Parathyroid adenoma (tissue), 2 donors: ENCODE results near the gene MSLN.

Experiments used
- H2AFZ ChIP-seq: fragments of 300-600 bp; sonication (generic); one replicate; pipeline ENCODE4 v1.7.0; 2017; ENCODE audit warnings: antibody characterized with exemption, mild to moderate bottlenecking
- H3K27ac ChIP-seq: fragments of 300-600 bp; sonication (generic); one replicate; pipeline ENCODE4 v1.7.0; 2017
- H3K27me3 ChIP-seq: fragments of 300-600 bp; sonication (generic); one replicate; pipeline ENCODE4 v1.7.0; 2017; ENCODE audit warnings: low read length; ENCODE audit not compliant: control insufficient read depth, insufficient read depth
- H3K36me3 ChIP-seq: fragments of 300-600 bp; sonication (generic); one replicate; pipeline ENCODE4 v1.7.0; 2017; ENCODE audit warnings: low read length; ENCODE audit not compliant: control insufficient read depth, insufficient read depth
- H3K4me1 ChIP-seq: fragments of 300-600 bp; sonication (generic); one replicate; pipeline ENCODE4 v1.7.0; 2017; ENCODE audit warnings: control low read depth
- H3K4me2 ChIP-seq: fragments of 300-600 bp; sonication (generic); one replicate; pipeline ENCODE4 v1.7.0; 2017; ENCODE audit warnings: low read length
- H3K4me3 ChIP-seq: fragments of 300-600 bp; sonication (generic); one replicate; pipeline ENCODE4 v1.7.0; 2017; ENCODE audit warnings: low read depth, low read length
- H3K79me2 ChIP-seq: fragments of 300-600 bp; sonication (generic); one replicate; pipeline ENCODE4 v1.7.0; 2017; ENCODE audit warnings: control low read depth
- H3K9ac ChIP-seq: fragments of 300-600 bp; sonication (generic); one replicate; pipeline ENCODE4 v1.7.0; 2017; ENCODE audit warnings: mild to moderate bottlenecking
- H3K9me3 ChIP-seq: fragments of 300-600 bp; sonication (generic); one replicate; pipeline ENCODE4 v1.7.0; 2017; ENCODE audit warnings: low read length; ENCODE audit not compliant: control insufficient read depth
- CTCF ChIP-seq: fragments of 300-600 bp; sonication (generic); IDR thresholded peaks from one replicate; pipeline ENCODE4 v1.7.0; 2017; ENCODE audit warnings: antibody characterized with exemption, mild to moderate bottlenecking
- donor health status: primary hyperparathyroidism.

MSLN gene

DNA sequence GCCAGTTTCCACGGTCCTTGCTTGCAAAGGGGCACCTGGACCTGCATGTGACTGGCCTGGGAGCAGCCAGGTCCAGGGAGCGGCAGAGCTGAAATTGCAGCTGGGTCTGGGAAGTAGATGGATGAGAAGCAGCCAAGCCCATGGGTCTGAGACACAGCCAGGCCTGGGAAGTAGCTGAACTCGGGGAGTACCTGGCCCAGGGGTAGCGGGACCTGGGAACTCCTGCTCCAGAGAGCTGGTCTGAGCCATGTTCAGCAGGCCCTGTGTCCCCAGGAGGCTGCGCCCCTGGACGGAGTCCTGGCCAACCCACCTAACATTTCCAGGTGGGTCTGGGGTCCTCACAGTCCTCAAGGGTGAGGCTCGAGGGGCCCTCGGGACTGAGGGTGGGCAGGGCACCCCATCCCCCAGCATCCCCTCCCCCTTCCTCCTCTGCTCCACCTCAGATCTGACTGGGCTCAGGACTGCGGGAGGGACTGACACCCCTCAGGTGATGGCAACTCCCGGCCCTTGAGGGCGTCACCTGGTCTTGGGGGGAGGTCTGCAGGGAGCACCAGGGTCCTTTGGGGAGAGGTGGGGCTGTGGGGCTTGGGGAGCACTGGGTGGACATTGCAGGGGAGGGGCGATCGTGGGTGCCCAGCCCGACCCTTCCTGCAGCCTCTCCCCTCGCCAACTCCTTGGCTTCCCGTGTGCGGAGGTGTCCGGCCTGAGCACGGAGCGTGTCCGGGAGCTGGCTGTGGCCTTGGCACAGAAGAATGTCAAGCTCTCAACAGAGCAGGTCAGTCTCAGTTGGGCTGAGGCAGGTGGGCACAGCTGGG is 3.0 kb downstream of the MSLN start:
- no peak for TF ChIP-seq CTCF

DNA sequence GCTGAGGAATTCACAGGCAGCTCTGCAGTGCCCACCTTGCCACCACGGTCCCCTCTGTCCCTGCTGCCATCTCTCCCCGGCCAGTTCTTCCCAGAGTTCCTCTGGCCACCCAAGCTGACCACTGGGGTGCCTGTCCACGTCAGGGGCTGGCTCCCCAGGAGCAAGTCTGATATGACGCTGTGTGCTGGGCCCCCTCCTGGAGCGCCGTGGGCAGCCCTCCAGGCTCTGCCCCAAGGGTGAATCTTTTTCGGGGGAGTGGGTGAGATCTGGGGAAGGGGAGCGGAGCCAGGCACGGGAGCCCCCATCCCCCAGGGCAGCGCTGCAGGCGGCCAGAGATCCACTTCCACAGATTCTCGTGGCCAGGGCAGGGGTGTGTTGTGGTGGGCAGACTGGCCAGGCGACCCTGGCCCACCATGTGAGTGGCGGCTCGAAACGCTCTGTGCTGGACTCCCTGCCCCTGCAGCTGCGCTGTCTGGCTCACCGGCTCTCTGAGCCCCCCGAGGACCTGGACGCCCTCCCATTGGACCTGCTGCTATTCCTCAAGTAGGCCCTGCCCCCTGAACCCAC is 3.7 kb downstream of the MSLN start:
- no peaks in the 10 kb centered on the region for H3K79me2 ChIP-seq
- no peak overlapping the region for H3K4me2 ChIP-seq
- no peaks in the 10 kb centered on the region for H3K27me3 ChIP-seq
- H3K4me1 ChIP-seq = no peaks in the 10 kb centered on the region
- H3K9ac ChIP-seq = no peak overlapping the region
- H3K36me3 ChIP-seq = no peaks in the 10 kb centered on the region
- H2AFZ ChIP-seq = no peak overlapping the region
- no peak for TF ChIP-seq CTCF
- no peaks in the 10 kb centered on the region for H3K9me3 ChIP-seq
- H3K4me3 ChIP-seq = no peak overlapping the region
- no peak overlapping the region for H3K27ac ChIP-seq

More for the DNA sequence above, 3.0 kb downstream of the MSLN start:
- Histone ChIP-seq H3K4me1 (no peaks in the 10 kb centered on the region), H3K9ac (no peak overlapping the region), H3K4me3 (no peak overlapping the region), H3K27me3 (no peaks in the 10 kb centered on the region), H3K9me3 (no peaks in the 10 kb centered on the region), H2AFZ (no peak overlapping the region), H3K4me2 (no peak overlapping the region), H3K36me3 (no peaks in the 10 kb centered on the region), H3K27ac (no peak overlapping the region), H3K79me2 (no peaks in the 10 kb centered on the region)

DNA sequence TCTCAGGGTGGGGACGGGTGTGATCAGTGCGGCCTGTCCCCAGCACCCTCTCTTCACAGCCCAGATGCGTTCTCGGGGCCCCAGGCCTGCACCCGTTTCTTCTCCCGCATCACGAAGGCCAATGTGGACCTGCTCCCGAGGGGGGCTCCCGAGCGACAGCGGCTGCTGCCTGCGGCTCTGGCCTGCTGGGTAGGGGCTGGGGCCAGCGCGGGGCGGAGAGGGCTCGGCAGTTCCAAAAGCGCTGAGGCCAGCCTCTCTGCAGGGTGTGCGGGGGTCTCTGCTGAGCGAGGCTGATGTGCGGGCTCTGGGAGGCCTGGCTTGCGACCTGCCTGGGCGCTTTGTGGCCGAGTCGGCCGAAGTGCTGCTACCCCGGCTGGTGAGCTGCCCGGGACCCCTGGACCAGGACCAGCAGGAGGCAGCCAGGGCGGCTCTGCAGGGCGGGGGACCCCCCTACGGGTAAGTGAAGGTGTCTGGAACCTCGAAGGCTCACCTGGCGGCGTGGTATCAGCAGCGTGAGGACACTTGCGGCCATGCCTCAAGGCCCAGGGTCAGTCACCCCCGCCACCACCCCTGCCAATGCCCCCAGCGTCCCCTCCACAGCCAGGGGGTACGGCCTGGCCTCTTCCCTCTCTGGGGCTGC is 4.4 kb downstream of the MSLN start:
- Histone ChIP-seq H3K27ac (no peak overlapping the region), H3K36me3 (no peaks in the 10 kb centered on the region), H3K9me3 (no peaks in the 10 kb centered on the region), H3K4me3 (no peak overlapping the region), H3K79me2 (no peaks in the 10 kb centered on the region), H2AFZ (no peak overlapping the region), H3K4me2 (no peak overlapping the region), H3K4me1 (no peaks in the 10 kb centered on the region), H3K9ac (no peak overlapping the region), H3K27me3 (no peaks in the 10 kb centered on the region)
- TF ChIP-seq CTCF = no peak

DNA sequence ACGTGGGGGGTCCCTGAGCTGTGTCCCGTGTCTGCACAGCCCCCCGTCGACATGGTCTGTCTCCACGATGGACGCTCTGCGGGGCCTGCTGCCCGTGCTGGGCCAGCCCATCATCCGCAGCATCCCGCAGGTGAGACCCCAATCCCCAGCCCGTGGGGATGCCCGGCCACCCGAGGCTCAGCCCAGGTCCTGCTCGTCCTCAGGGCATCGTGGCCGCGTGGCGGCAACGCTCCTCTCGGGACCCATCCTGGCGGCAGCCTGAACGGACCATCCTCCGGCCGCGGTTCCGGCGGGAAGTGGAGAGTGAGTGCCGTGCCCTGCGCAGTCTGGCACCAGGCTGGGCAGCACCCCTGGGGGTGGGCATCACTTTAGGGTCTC is 4.9 kb downstream of the MSLN start:
- Histone ChIP-seq H3K4me1 (no peaks in the 10 kb centered on the region), H3K9me3 (no peaks in the 10 kb centered on the region), H3K36me3 (no peaks in the 10 kb centered on the region), H3K4me3 (no peak overlapping the region), H2AFZ (no peak overlapping the region), H3K27ac (no peak overlapping the region), H3K79me2 (no peaks in the 10 kb centered on the region), H3K9ac (no peak overlapping the region), H3K27me3 (no peaks in the 10 kb centered on the region), H3K4me2 (no peak overlapping the region)
- TF ChIP-seq CTCF = no peak
